Stimulated activated CD8-positive, alpha-beta memory T cell treated with anti-CD3 and anti-CD28 coated beads, Interleukin-4, amount 100 ng/mL, for 1 hour (primary cell): ENCODE data around the gene SLC10A7.

ENCODE experiments used
- DNase-seq, 2 donors: peaks; one replicate each; pipeline ENCODE4 v3.0.0-alpha.2; 2020; ENCODE audit warnings: low read depth in 2 of 2, low spot score in 1 of 2

The SLC10A7 gene

DNA sequence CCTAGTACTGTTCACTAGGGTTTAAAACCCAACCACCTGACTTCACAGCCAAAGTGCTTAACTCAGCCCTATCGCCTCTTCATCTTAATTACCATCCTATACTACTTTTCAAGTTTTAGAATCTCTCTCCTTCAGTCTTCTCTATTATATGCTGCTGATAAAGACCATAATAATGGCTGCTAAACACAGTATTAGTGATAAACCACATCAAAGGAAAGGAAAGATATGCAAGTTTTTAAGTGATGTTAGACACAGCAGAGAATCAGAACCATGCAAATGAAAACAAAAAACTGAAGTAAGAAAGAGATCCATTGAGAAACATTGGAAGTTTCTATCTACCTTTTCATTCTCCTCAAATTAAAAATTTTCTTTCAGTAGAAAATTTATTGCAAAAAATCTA is 206.6 kb downstream of the SLC10A7 start:
- DNase-seq: no peak

DNA sequence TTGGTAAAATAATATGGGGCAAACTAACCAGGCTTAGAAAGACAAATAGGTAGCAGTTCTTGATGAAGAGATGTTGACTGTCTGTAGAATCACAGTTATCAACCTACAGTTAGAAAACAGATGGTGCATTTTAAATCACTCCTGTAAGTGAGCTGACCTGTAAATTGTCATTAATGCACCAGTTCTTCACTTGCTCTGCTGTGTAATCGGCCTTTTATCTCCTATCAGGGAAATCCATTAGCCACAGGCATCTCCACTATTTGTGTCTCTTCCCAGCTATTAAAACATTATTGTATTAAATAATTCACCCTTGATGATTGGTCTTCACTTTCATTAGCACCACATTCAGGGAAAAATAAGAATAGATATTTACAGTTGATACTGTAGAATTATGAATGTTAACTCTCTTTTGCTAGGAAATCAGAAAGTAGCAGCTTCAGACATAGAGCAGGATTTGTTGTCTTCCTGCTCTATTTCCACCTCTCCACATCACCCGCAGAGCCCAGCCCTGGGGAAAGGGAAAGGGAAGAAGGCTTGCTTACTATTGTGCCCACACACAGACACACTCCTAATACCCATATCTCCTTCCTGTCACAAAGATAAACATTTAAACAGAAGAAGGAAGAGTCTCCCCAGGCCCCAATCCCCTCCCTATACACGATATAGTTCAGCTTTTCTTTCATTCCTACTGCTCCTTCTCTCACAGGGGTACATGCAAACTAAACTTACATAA is 210.3 kb downstream of the SLC10A7 start:
- DNase-seq: no peak

DNA sequence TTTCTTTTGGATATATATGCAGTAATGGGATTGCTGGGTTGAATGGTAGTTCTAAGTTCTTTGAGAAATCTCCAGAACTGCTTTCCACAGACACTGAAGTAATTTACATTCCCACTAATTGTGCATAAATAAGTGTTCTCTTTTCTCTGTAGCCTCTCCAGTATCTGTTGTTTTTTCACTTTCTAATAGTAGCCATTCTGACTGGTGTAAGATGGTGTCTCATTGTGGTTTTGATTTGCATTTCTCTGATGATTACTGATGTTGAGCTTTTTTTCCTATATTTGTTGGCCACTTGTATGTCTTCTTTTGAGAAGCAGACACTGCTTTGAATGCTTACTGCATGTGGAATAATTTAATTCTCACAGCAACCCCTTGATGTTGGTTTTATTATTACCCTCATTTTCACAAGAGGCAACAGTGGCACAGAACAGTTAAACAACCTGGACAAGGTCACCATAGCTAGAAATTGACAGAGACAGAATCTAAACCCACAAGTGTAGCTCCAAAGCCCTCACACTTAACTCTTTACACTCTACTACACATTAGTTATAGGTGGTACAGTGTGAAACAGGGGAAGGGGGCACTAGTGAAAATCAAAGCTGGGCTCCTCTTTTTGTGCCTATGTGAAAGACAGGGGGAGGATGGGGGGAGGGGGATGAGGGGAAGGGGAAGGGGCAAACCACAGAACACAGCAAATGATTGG is 211.3 kb downstream of the SLC10A7 start:
- DNase-seq: no peak

DNA sequence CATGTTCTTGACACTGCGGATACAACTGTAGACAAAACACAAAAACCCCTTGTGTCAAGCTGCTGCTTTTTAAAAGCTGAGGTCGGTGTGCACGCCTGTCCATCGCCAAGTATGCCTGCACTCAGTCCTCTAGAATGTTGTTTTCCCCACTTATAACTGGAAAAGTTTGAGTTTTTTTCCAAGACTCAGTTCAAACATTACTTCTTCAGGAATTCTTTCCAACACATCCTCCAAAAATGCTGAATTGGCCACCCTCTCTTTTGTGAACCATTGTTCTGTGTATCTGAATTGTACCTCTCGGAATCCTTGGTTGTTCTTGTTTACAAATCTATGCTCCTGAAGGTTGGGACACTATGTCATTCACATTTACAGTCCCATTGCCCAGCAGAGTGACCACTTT is 212.8 kb downstream of the SLC10A7 start:
- no peak for DNase-seq

GRCh38 chr4:146302822-146303221 is 218.9 kb downstream of the SLC10A7 start:
- DNase-seq: no peak

- DNase-seq: no peak
Observed at GRCh38 chr4:146299607-146300006, 222.1 kb downstream of the SLC10A7 start.

DNA sequence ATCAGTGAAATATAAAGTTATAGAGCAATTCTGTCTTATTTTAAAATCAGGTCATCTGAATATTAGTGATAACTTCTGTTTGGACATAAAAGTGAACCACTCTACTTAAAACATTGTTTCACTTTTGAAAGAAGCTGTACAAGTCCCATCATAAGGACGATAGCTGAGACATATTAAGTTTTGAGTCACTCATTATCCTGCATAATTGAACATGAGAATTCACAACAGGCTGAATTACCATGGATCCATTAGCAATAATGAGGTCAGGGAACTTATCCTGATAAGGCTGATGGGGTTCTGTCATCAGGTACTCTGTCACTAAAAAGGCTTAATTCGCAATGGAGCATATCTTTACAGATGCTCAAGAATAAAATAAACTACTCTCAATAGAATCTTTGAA is 227.0 kb downstream of the SLC10A7 start:
- DNase-seq: no peak

- DNase-seq: no peak
Observed at GRCh38 chr4:146292508-146292907, 229.2 kb downstream of the SLC10A7 start.

- DNase-seq: no peak
Observed at GRCh38 chr4:146291313-146291712, 230.4 kb downstream of the SLC10A7 start.

- no peak for DNase-seq
Observed at GRCh38 chr4:146288193-146288592, 233.5 kb downstream of the SLC10A7 start.

- no peak for DNase-seq
Observed at GRCh38 chr4:146285037-146285436, 236.7 kb downstream of the SLC10A7 start.

DNA sequence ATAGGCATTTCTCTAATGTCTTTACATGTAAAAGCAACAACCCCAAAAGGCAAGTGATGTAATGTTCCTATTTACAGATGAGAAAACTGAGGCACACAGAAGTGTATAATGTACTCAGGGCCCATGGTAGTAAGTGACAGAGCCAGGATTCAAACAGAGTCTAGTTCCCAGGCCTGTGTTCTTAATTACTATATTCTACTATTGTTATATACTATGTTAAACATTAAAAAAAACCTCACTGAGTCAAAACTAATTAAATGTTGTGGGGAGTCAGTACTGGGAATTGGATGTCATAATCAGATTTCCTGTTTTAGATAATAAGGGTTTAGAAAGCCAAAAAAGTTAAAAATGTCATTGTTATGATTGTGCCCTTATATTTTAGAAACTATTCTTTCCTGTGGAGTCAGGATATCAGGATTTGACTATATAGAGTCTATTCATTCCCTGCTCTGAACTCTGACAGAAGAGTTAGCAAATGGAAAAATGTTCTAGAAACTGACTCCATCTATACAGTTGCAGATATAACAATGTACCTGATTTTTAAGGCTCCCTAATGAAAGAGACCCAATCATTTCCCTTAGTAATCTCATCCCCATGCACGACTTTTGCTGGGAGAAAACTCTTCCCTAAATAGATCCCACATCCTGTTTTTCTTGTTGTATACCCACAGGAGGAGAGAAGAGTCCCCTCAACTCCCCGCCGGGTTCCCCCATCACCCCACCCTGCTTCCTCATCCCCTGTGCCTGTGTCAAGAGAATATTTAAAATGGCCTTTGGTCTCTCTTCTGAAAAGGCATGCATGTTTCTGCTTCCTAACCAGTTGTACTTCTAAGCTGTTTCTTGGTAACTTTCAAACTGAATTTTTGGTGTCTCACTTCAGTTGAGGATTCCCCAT is 237.7 kb downstream of the SLC10A7 start:
- no peak for DNase-seq

GRCh38 chr4:146282657-146283056 is 239.1 kb downstream of the SLC10A7 start:
- DNase-seq: no peak

GRCh38 chr4:146278986-146279385 is 242.8 kb downstream of the SLC10A7 start:
- no peak for DNase-seq

DNA sequence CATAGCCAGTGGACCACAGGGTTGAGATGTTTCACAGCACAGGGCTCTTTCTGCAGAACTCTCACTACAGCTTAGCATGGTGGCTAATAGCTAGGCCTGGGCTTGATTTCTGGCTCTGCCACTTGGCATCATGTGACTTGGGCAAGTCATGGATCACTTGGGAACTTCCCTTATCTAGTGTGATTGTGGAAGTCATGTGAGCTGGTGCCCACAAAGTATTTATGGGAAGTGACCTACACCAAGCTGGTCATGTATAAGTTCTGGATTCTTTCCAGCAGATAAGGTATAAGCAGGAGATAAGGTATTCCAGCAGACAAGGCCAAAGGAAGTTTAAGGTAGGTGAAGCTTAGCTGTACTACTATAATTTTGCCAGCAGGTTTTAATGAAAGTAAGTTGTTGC is 246.4 kb downstream of the SLC10A7 start:
- no peak for DNase-seq

GRCh38 chr4:146274774-146275173 is 247.0 kb downstream of the SLC10A7 start:
- no peak for DNase-seq

GRCh38 chr4:146273204-146273901 is 248.4 kb downstream of the SLC10A7 start:
- DNase-seq: no peak

DNA sequence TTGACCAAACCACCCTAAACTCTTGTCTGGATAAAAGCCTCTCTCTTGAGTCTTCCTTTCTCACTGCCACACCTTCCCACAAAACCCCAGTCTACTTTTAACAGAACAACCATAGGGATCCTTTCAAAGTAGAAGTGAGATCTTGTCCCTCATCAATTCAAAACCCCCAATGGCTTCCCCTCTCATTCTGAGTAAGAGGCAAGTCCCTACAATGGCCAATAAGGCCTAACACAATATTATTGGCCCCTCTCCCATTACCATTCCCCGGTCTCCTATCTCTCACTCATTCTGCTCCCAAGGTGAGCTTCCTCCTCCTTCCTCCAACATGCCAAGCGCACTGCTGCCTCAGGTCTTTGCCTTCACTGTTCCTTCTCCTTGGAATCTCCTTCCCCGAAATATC is 250.3 kb downstream of the SLC10A7 start:
- no peak for DNase-seq

- no peak for DNase-seq
Observed at GRCh38 chr4:146269228-146269653, 252.5 kb downstream of the SLC10A7 start.

- no peak for DNase-seq
Observed at GRCh38 chr4:146267826-146268225, 253.9 kb downstream of the SLC10A7 start.

GRCh38 chr4:146265950-146266490 is 255.7 kb downstream of the SLC10A7 start:
- DNase-seq: no peak
